ENCODE measurements around the gene CDK4.

Gene CDK4

GRCh38 chr12:57733928-57734327, 18.2 kb downstream of the CDK4 start:
- no peak for TF ChIP-seq CTCF (IDR thresholded peaks at IDR 0.05)
- no peak for TF ChIP-seq ZFX (IDR thresholded peaks at IDR 0.05; ENCODE audit: borderline replicate concordance)
- no peak overlapping the region for H3K27ac ChIP-seq

GRCh38 chr12:57732726-57733593, 19.1 kb downstream of the CDK4 start:
- H3K27ac ChIP-seq: no peak overlapping the region
- TF ChIP-seq ZFX (IDR thresholded peaks at IDR 0.05; ENCODE audit: borderline replicate concordance): no peak

- no peak for TF ChIP-seq ZFX (IDR thresholded peaks at IDR 0.05; ENCODE audit: borderline replicate concordance)
- TF ChIP-seq CTCF (IDR thresholded peaks at IDR 0.05): no peak
- H3K27ac ChIP-seq: no peak overlapping the region
Measured at GRCh38 chr12:57732270-57732669, 19.8 kb downstream of the CDK4 start.

DNA sequence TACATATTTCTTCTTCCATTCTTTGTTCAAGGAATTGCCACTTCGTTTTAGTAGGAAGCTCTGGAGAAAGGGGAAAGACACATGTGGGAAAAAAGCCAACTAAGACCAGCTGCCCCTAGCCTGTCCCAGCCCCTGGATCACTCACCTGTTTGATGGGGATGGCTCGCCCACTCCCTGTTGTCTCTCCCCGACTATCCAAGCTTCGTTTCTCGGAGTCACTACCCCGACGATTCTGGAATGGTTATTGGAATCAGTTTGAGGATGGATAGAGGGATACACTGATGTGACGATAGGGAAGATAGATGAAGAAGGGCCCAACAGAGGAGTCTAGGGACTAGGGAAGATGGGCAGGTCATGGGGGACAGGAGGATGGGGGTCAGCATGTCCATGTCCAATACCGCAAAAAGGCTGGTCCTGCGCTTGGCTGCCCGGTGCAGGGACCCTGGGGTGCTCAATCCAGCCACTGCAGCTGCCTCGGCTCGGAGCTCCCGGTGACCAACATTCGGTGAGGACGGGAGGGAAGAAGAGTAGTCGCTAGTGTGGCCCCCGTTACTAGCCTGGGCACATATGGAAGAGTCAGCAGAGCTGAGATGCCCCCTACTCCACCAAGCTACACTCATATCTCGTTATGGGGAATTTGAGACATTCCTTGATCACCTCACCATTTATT, 20.6 kb downstream of the CDK4 start:
- no peak overlapping the region for H3K27ac ChIP-seq
- TF ChIP-seq ZFX (IDR thresholded peaks at IDR 0.05; ENCODE audit: borderline replicate concordance) (no peak), CTCF (IDR thresholded peaks at IDR 0.05) (no peak)

GRCh38 chr12:57730336-57731067, 21.6 kb downstream of the CDK4 start:
- no peak overlapping the region for H3K27ac ChIP-seq
- TF ChIP-seq ZFX (IDR thresholded peaks at IDR 0.05; ENCODE audit: borderline replicate concordance): no peak
- no peak for TF ChIP-seq CTCF (IDR thresholded peaks at IDR 0.05)

DNA sequence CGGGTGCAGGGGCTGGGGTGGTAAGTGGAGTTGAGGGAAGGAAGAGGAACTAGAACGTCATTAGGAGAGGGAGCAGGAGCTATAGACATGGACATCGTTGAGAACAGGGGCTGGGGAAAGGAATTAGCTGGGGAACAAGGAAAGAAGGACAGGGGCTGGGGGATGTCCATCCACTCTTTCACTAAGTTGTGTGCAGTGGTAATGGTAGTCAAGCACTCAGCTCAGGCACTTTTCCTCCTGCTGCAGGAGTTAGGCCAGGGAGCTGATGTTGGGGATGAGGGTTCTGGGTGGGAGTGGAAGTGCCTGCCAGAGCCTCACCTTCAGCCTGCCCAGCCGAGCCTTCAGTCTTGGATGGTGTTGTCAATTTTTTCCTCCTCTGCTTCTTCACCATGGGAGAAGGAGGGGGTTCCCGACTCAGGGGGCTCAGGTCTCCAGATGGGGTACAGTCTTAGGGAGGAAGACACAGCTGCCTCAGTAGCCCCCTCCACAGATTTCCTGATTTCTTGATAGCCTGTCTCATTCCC, 22.7 kb downstream of the CDK4 start:
- no peak overlapping the region for H3K27ac ChIP-seq
- no peak for TF ChIP-seq ZFX (IDR thresholded peaks at IDR 0.05; ENCODE audit: borderline replicate concordance)
- no peak for TF ChIP-seq CTCF (IDR thresholded peaks at IDR 0.05)

DNA sequence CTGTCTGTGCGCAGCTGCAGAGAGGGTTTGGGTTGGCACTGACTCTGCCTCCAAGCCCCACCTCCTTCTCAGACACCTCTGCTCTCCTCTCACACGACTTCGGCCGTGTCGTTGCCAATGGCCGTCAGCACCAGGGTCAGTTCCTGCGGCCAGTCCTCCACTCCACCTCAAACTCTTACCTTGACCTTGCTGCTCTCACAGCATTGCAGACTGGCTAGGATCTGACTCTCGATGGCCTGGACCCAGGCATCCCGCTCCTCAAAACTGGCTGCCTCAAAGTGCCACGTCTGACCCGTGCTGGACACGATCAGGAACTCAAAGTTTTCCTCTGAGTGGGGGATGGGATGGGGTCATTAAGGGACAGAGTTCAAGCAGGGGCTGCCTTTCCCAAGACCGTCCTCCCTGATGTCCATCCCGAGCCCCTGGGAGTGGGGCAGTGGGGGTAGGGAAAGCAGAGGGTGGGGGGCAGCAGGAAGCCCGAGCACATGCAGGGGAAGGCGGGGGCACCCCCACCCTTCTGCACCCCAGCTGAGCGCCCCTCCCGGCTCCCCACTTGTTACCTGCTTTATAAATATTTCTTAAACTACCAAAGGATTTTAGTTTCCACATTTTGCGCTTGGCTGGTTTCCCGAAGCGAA, 24.2 kb downstream of the CDK4 start:
- H3K27ac ChIP-seq: peak overlapping the region; percentile 96
- no peak for TF ChIP-seq ZFX (IDR thresholded peaks at IDR 0.05; ENCODE audit: borderline replicate concordance)
- no peak for TF ChIP-seq CTCF (IDR thresholded peaks at IDR 0.05)
